ENCODE data around the gene MEX3D. TPM values are rescaled to one million over a fixed set of nuclear protein-coding genes. Genes with fewer than 3 reads are reported as not detected.
"Not testable (repeated sequence)": the region's sequence is repeated elsewhere in the genome, so short reads cannot be mapped to it uniquely, and the experiment has no call there.

The MEX3D gene
- polyA plus RNA-seq, 3 donors = 16.7 to 20.2 (median 18.0) TPM

DNA sequence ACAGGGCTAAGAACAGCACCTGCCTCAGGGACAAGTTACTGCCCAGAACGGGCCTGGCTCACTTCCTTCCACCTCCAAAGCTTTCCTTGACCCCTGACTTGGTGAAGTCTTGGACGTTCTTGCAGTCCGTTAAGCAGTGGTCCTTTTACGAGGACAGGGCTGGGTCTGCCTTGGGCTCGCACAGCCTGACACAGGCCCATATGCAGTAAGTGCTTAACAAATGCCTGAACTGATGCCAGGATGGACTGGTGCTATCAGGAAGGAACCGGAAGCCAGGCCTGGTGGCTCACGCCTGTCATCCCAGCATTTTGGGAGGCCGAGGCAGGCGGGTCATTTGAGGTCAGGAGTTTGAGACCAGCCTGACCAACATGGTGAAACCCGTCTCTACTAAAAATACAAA lies 46.1 kb downstream of the MEX3D start:
- DNase-seq (ENCODE audit: low read depth in 3 of 3, low spot score in 2 of 3) = no peak

DNA sequence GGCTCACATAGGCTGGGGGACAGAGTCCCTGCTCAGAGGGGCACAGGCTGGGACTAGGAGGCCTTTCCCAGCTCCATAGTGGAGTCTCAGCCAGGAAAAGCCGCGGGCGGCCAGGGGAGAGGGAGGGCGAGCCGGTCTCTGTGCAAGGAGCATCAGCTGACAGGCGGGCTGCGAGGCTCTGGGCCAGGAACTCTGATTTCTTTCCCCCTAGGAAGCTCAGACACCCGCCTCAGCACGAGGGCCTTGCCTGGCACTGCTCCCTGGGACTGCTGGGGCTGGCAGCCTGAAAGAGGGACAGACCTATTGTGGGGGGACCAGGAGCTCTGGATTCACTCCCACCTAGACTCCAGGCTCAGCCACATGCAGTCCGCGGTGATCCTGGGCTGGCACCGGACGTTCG lies 46.5 kb downstream of the MEX3D start:
- DNase-seq (ENCODE audit: low read depth in 3 of 3, low spot score in 2 of 3) = no peak

DNA sequence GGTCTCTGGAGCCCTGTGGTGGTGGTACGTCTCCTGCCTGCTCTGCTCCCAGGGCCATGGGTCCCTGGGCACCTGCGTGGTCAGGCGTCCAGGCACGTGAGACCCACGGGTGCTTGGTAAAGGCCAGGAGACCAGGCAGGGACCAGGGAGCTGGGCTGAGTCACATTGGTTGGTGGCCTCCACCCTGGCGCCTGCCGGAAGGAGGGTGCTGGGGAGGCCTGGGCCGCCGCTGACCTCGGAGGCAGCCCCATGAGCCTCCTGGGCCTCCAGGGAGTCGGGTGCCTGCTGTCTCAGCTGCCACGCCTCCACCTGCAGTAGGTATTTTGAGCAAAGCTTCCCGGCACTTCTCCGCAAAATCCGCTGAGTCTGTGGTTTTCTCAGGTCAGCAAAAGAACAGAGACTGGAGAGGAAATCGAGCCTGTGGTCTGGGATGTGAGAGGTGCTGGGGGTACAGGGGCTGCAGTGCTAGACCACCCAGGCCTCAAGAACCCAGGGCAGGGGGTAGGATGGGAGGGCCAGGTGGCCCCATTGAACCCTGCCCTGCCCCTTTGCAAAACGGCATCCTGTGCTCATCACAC lies 47.8 kb downstream of the MEX3D start:
- no peak for DNase-seq (ENCODE audit: low read depth in 3 of 3, low spot score in 2 of 3)

DNA sequence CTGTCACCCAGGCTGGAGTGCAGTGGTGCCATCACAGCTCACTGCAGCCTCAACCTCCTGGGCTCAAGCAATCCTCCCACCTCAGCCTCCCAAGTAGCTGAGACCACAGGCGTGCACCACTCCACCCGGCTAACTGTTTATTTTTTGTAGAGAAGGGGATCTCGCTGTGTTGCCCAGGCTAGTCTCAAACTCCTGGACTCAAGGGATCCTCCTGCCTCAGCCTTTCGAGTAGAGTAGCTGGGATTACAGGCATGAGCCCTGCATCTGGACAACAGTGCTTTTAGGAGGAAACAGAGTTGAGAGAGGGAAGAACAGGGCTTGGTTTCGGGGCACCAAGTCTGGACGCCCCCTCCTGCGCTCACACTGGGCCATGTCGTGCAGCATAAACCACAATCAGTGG lies 48.3 kb downstream of the MEX3D start:
- not testable (repeated sequence) for DNase-seq (ENCODE audit: low read depth in 3 of 3, low spot score in 2 of 3)

DNA sequence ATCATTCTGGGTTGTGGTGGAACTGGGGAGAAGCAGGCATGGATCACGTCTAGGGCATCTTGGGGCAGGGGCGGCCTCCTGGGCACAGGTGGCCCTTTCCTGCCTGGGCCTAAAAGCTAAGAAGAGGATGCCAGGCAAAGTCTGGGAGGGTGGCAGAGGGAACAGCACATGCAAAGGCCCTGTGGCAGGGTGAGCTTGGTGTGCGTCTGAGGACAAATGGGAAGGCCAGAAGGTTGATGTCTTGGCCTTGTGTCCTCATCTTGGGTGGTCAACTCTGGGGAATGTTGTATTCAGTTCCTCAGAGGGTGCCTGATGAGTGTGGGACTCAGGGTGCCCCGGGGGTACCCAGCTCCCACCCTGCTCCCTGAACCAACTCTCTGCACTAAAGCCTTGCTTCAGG lies 49.7 kb downstream of the MEX3D start:
- DNase-seq (ENCODE audit: low read depth in 3 of 3, low spot score in 2 of 3) = no peak

DNA sequence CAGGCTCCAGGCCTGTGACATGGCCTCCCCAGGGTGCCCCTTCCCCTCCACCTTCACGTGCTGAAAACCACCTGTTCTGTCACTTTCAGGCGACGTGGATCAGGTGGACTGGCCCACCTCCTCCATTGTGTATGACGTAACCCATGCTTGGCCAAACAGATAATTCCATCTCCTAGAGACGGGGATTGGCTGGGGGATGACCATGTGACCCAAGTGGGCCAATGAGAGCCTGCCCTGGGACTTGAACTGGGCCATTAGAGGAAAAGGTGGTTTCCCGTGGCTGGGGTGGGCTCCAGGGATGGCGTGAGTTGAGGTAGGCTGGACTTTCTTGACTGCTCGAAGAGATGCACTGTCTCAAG lies 51.8 kb downstream of the MEX3D start:
- DNase-seq (ENCODE audit: low read depth in 3 of 3, low spot score in 2 of 3) = no peak

DNA sequence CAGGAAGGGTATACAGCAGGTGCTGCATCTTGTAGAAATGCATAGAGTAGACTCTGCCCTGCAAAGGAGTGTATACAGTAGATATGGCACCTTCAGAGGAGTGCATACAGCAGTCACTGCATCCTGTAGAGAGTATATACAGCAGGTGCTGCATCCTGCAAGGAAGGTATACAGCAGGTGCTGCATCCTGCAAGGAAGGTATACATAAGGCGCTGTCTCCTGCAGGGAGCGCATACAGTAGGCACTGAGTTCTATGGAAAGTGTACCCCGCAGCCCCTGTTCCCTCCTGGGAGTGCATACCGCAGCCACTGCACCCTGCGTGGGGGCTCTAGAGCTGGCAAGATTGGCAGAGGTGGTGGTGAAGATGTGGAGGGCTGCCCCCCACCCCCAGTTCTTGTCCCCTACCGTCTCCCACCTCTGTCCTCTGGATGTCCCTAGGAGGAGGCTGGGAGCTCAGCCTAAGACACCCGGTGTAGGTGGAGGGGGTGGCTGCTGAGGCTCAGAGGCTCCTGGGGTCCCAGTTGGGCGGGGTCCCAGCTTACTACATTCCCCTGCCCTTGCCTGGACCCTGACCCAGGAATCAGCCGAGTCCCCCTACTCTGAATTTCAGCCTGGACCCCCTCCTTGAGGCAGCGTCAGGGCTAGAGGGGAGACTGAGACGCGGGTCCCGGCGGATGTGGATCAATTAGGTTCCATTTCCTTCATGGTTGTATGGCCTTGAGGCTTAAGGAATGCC lies 53.0 kb downstream of the MEX3D start:
- DNase-seq (ENCODE audit: low read depth in 3 of 3, low spot score in 2 of 3) = no peak

DNA sequence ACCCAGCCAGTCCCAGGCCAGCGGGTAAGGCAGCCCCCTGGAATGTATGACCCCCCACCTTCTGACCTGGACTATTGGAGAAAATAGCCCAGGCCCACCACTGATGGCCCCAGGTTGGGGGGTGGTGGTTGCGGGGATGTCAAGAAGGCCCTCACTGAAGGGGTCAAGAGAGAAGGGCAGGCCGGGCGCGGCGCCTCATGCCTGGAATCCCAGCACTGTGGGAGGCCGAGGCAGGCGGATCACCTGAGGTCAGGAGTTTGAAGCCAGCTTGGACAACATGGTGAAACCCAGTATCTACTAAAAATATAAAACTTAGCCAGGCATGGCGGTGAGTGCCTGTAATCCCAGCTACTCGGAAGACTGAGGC lies 53.8 kb downstream of the MEX3D start:
- DNase-seq (ENCODE audit: low read depth in 3 of 3, low spot score in 2 of 3) = no peak

DNA sequence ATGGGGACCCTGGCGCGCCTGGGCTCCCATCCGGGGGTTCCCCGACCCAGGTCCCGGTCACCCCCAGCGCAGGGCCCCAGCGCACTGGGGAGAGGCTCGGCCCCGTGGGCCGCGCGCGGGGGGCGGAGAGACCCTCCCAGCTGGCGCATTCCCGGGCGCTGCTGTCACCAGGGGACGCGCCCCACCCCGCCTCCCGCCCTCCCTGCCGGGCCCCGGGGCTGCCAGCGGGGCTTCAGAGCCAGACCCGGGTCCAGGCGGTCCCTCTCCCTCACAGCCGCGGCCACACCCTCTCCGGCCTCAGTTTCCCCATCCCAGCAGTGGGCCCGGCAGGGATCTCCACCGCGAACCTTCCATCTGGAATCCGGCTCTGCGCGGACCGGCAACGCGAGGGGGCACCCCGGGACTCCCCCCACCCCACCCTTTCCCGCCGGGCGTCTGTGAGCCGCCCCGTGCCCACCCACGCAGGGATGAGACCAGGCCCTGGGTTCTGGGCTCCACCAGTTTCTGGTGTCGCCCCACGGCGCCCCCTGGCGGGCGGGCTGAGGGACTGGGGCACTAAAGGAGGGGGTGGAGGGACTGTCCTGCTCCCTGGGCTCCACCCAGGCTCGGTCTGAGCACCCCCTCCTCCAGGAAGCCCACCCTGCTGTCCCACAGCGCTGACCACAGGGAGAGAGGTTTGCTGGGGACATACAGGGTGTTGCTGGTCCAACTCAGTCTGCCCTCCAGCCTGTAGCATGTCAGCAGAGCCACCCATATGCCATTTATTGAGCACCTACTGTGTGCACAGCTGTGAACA lies 54.4 kb downstream of the MEX3D start:
- DNase-seq (ENCODE audit: low read depth in 3 of 3, low spot score in 2 of 3) = no peak

DNA sequence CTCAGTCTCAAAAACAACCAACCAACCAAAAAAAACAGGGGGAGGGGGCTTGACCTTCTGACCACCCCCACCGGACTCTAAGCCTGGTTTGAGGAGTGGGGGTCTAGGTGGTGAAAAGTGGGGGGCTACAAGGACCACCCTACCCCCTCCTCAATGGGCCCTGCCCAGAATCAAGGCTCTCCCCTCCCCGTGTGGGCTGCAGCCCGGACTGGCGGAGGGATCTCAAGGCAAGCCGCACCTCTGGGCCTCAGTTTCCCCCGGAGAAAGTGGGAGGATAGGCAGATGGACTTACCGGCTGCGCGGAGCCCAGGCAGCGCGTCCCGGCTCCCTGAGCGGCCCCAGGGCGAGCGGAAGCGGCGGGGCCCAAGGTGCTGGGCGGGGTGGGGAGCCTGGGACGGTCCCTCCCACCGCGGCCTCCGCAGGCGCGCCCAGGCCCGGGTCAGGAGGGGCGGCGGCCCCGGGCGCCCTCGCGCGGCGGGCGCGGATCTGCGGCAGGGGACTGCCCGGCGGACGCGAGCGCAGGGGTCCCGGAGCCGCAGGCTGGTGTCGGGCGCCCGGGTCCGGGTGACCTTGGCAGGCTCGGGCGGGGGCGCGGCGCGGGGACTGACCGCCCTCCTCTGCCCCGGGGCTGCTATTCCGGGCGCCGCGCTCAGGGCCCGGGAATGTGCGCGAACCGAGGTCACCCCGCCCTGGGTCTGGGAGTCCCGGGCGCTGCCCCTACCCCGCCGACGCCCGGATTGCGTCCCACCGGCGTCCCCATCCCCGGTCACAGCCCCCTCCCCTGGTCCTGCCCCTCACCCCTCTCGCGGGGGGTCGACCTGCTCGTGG lies 55.2 kb downstream of the MEX3D start, which contains the start of gene ADAMTSL5:
TSS of gene ADAMTSL5 (minus strand) at position 349 of the 828 bp plus-strand sequence. CDS start 2,076 bp downstream, outside the sequence.
- no peak for DNase-seq (ENCODE audit: low read depth in 3 of 3, low spot score in 2 of 3)

DNA sequence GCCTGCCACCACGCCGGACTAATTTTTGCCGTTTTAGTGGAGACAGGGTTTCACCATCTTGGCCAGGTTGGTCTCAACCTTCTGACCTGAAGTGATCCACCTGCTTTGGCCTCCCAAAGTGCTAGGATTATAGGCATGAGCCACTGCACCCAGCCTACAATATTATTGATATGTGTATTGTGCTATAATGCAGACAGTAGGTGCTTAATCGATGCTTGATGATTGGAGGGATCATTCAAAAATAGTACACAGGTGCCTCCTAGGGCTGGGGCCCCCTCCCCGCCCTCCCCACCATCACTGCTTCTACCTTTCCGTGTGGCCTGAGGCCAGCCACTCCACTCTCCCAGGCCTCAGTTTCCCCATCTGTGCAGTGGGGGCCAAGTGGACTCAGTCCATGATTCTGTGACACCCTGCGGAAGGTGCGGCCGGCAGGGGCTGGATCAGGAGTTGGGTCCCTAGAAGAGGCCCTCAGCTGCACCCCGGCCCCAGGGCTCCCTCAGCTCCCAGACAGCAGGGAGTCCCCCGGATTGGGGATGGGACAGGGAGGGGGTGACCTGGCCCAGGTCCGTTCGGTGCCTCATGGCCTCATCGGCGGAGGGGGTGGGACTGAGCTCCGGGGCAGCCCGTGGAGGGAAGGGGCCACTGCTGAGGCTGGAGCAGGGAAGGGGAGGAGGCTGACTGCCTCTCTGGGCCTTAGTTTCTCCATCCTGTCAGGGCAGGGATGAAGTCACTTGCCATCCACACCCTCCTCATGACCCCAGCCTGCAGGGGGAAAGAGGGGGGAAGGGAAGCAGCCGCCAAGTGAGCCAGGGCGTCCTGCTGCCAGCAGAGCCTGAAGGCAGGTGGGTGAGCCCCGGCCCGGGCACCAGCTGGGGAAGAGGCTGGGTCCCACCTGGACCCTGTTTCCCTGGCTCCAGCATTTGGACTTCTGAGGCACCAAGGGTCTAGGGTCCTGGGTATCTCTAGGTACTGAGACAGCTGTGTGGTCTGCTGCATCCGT lies 56.5 kb downstream of the MEX3D start:
- DNase-seq (ENCODE audit: low read depth in 3 of 3, low spot score in 2 of 3) = no peak

DNA sequence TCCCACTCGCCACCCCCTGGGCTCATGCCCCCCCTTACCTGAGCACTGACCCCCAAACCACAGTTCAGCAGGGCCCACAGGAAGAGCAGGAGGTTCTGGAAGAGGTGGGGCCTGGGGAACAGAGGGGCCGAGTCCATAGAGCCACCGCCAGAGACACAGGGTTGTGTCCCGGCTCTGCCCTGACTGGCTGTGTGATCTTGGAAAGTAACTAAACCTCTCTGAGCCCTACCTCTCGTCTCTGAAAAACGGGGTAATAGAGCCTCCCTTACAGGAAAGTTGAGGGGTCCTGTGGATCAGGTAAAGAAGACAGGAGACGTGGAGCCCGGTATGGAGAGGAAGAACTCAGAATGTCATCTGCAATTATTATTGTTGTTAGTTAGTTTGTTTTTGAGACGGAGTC lies 57.3 kb downstream of the MEX3D start:
- no peak for DNase-seq (ENCODE audit: low read depth in 3 of 3, low spot score in 2 of 3)

DNA sequence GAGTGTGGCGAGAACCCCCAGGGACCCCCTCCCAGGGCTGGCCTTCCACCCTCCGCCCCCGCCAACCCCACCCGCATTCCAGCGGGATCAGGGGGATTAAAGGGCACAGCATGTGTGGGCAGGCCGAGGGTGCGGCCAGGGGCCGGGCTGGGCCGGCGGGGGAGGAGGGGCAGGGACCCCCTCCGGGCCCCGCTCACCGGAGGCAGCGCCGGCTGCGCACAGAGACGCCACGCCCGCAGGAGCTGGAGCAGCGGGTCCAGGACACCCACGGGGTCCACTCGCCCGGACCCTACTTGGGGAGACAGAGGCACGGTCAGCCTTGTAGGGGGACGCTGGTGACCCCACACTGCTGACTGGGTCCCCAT lies 57.7 kb downstream of the MEX3D start:
- no peak for DNase-seq (ENCODE audit: low read depth in 3 of 3, low spot score in 2 of 3)

DNA sequence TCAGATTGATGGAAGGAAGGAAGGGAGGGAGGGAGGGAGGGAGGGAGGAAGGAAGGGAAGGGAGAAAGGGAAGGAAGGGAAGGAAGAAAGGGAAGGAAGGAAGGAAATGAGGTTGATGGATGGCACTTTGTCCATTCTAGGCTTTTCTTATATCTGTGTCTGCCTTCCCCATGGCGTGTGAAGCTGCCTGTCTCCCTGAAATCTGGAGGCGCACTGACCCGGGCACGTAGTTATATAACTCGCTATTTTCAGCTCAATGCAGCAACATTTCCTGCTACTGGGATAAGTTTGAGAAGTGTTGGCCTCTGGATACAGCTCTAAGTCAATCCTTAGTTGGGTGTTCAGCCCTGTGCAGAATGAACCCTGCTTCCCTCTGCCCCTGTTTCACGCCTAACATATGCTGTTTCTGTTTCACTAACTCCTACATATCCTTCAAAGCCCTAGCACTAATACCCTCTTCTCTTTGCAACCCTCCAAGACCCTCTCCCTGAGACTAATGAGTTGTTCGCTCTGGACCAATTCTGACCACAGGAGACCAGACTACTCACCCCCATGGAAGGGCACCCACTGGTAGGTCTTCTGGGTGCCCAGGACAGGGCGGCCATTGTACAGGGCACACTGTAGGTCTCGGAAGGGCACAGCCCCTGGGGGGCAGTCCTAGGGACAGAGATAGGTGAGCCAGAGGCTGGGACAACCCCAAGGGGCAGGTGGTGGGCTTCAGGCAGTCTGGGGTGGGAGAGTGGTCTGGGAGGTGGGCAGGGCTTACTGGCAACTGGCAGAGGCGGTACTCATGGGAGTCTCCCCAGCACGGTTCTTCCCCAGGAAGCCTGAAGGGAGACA lies 58.3 kb downstream of the MEX3D start:
- DNase-seq (ENCODE audit: low read depth in 3 of 3, low spot score in 2 of 3) = no peak

DNA sequence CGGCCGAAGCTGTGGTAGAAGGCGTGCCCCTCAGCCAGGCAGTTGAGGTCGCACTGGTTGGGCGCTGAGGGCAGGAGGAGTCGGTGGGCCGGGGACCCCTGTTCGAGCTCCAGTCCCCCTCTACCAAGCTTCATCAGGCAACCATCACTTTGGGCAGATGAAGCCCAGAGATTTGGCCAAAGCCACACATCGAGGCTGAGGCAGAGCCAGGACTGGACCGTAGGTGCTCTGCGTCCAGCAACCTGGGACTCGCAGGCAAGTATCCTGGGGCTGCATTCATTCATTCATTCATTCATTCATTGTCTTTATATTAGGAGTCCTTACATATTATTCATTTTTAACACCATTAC lies 59.6 kb downstream of the MEX3D start:
- DNase-seq (ENCODE audit: low read depth in 3 of 3, low spot score in 2 of 3) = no peak

DNA sequence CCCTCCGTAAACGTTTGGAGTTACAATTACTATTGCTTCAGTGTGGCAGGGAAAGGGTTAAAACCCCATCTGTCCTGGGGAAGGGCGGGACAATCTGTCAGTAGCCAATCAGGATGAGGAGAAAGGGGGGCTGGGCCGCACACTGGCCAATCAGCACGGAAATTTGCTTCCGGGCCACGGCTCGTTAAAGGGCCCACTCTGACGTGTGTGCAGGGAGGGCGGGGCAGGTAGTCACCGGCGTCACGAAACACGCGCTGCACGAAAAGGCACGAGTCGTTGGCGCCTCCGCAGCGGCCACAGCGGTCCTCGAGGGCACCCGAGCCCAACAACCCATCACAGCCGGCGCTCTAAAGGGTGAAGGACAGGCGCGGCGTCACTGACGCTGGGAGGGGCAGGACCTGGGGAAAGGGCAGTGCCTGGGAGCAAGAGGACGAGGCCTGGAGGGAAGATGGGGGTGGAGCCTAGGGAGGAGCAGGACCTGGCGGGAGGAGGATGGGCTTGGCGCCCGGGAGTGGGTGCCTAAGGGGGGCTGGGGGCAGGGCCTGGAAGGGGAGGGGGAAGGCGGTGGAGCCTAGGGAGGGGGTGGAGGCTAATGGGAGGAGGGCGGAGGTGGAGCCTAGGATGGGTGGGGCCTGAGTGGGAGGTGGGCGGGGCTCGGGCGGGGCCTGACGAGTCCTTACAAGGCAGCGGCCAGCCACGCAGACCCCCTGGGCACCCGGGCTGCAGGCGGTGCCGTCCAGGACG lies 60.2 kb downstream of the MEX3D start:
- peak; percentile 88 to 91 (median 91) for DNase-seq (ENCODE audit: low read depth in 3 of 3, low spot score in 2 of 3)

DNA sequence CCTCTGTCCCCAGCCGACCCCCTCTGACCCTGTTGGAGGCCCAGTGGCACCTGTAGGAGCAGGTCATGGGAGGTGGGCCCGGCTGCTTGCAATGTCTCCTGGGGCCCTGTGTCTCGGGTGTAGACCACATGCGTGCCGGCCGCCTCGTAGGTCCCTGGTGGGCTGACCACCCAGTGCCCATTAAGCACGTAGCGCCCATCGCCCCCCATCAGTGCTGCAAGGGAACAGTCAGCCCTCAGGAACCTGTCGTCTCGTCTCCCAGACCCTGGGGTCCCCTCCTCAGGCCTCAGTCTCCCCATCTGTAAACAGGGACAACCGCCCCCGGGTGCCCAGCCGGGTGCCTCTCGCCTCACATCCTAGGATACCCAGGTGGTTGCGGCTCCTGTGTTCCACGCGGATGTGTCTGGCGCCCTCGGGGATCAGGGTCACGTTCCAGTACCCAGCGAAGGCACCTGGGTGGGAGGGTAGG lies 60.9 kb downstream of the MEX3D start:
- no peak for DNase-seq (ENCODE audit: low read depth in 3 of 3, low spot score in 2 of 3)

All from right renal cortex interstitium (tissue), 3 donors.